Endodermal cell (in vitro differentiated cells): ENCODE results near the gene LRBA. TPM values are rescaled to one million over a fixed set of nuclear protein-coding genes. Genes with fewer than 3 reads are reported as not detected.
"Not testable (repeated sequence)": the region's sequence is repeated elsewhere in the genome, so short reads cannot be mapped to it uniquely, and the experiment has no call there.

Experiments used
- DNase-seq: peaks from one replicate; pipeline ENCODE4 v3.0.0-alpha.2; 2017
- H3K27ac ChIP-seq: 2 replicates; pipeline ENCODE4 v1.5.1; 2013; ENCODE audit warnings: mild to moderate bottlenecking, low read depth, low read length, moderate library complexity
- H3K27me3 ChIP-seq: 2 replicates; pipeline ENCODE4 v1.6.1; 2013; ENCODE audit warnings: mild to moderate bottlenecking, low read length, moderate library complexity; ENCODE audit not compliant: insufficient read depth, control insufficient read depth, poor library complexity, severe bottlenecking
- H3K36me3 ChIP-seq: 2 replicates; pipeline ENCODE4 v1.7.0; 2013; ENCODE audit warnings: mild to moderate bottlenecking, low read length, moderate library complexity; ENCODE audit not compliant: control insufficient read depth, insufficient read depth
- H3K4me1 ChIP-seq: one replicate; pipeline ENCODE4 v1.7.0; 2013; ENCODE audit warnings: low read length; ENCODE audit not compliant: control insufficient read depth, insufficient read depth
- H3K4me3 ChIP-seq: 2 replicates; pipeline ENCODE4 v1.5.1; 2013; ENCODE audit warnings: mild to moderate bottlenecking, low read length, moderate library complexity
- H3K9ac ChIP-seq: 2 replicates; pipeline ENCODE4 v1.6.1; 2013; ENCODE audit warnings: mild to moderate bottlenecking, low read length, moderate library complexity; ENCODE audit not compliant: poor library complexity, severe bottlenecking; ENCODE audit errors: extremely low read depth
- H3K9me3 ChIP-seq: 2 replicates; pipeline ENCODE4 v1.6.1; 2013; ENCODE audit warnings: mild to moderate bottlenecking, low read length, moderate library complexity; ENCODE audit not compliant: control insufficient read depth
- H3K27ac Mint-ChIP-seq: 2 replicates; pipeline ENCODE4 v1.8.0; 2020; ENCODE audit warnings: mixed read lengths
- H3K27me3 Mint-ChIP-seq: 2 replicates; pipeline ENCODE4 v1.8.0; 2021; ENCODE audit warnings: mild to moderate bottlenecking, mixed read lengths; ENCODE audit not compliant: insufficient read depth
- H3K36me3 Mint-ChIP-seq: 2 replicates; pipeline ENCODE4 v1.8.0; 2020; ENCODE audit warnings: low read depth, mixed read lengths
- H3K4me1 Mint-ChIP-seq: 2 replicates; pipeline ENCODE4 v1.8.0; 2020; ENCODE audit warnings: mixed read lengths
- H3K4me3 Mint-ChIP-seq: 2 replicates; pipeline ENCODE4 v1.8.0; 2020; ENCODE audit warnings: mild to moderate bottlenecking, moderate library complexity, mixed read lengths
- H3K9me3 Mint-ChIP-seq: 2 replicates; pipeline ENCODE4 v1.8.0; 2020; ENCODE audit warnings: mild to moderate bottlenecking, mixed read lengths
- WGBS, 2 experiments: methylation state at CpG; one replicate each; pipeline versions ENCODE4 v1.1.5 to v1.1.7; 2013; ENCODE audit warnings: missing lambda C conversion rate in 2 of 2, mixed read lengths in 1 of 2; ENCODE audit not compliant: insufficient coverage in 1 of 2, insufficient read length in 1 of 2; 5-methylcytosine and 5-hydroxymethylcytosine counted together
- total RNA-seq, 2 donors: library from RNA; stranded (reverse); fragmentation: NEBNext Ultra II Directional in 1 of 2; extraction: Animal tissue kit (Norgen Biotek cat#: 25700) in 1 of 2; gene quantifications; 2 replicates in 1 of 2; 3 replicates in 1 of 2; pipeline ENCODE4 v1.2.1, GENCODE V29; 2021
- TF ChIP-seq, protein P1 (sequence below): fragments of 200-600 bp; sonication (generic); conservative IDR thresholded peaks from 2 replicates; pipeline ENCODE4 v1.5.0; 2021; ENCODE audit warnings: antibody characterized with exemption, mild to moderate bottlenecking

LRBA gene
- total RNA-seq, 2 donors from 2014 or later, result 77.3 to 95.9 TPM

DNA sequence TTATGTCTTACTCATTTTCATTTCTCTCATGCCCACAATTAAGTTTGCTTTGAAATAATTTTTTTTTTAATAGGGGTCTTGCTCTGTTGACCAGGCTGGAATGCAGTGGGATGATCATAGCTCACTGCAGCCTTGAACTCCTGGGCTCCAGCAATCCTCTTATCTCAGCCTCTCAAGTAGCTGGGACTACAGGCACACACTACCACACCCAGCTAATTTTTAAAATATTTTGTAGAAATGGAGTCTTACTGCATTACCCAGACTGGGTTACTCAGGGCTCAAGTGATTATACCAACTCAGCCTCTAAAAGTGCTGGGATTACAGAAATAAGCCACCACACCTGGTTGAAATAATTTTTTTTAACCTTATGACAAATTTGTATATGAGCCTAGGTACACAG lies 452.3 kb downstream of the LRBA start:
- peaks cover 12% of the 10 kb centered on the region for H3K9me3 Mint-ChIP-seq

DNA sequence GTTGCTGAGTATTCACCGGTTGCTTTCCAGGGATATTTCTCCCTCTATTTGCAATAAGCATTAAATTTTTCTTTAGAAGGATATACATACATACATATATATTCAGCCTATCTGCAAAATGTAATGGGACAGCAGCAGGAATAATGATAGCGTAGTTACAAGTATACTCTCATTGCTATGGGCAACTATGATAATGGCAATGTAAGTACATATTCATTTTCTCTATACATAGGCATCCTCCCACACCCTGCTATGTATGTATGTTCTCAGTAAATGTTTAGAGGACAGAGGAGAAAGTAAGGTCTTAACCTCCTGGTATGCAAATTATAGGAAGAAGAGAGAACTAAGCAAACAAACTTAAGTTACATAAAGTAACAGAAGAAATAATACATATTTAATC lies 452.8 kb downstream of the LRBA start:
- Histone ChIP-seq H3K27me3 (no peaks in the 10 kb centered on the region), H3K4me1 (no peaks in the 10 kb centered on the region), H3K9me3 (peaks cover 6% of the 10 kb centered on the region), H3K36me3 (peaks cover 11% of the 10 kb centered on the region), H3K9ac (no peak overlapping the region), H3K4me3 (no peak overlapping the region), H3K27ac (no peak overlapping the region)
- no peak overlapping the region for H3K27ac Mint-ChIP-seq
- no peak overlapping the region for H3K4me3 Mint-ChIP-seq
- H3K36me3 Mint-ChIP-seq, result peaks cover 11% of the 10 kb centered on the region
- H3K9me3 Mint-ChIP-seq, result peaks cover 12% of the 10 kb centered on the region
- no peaks in the 10 kb centered on the region for H3K4me1 Mint-ChIP-seq
- WGBS, 2 experiments, result 94% methylated on average over 1 of the region's 2 CpGs; no CpG with 5 or more reads in 1 of the 2 experiments
- no peak for DNase-seq
- TF ChIP-seq, protein P1, sequence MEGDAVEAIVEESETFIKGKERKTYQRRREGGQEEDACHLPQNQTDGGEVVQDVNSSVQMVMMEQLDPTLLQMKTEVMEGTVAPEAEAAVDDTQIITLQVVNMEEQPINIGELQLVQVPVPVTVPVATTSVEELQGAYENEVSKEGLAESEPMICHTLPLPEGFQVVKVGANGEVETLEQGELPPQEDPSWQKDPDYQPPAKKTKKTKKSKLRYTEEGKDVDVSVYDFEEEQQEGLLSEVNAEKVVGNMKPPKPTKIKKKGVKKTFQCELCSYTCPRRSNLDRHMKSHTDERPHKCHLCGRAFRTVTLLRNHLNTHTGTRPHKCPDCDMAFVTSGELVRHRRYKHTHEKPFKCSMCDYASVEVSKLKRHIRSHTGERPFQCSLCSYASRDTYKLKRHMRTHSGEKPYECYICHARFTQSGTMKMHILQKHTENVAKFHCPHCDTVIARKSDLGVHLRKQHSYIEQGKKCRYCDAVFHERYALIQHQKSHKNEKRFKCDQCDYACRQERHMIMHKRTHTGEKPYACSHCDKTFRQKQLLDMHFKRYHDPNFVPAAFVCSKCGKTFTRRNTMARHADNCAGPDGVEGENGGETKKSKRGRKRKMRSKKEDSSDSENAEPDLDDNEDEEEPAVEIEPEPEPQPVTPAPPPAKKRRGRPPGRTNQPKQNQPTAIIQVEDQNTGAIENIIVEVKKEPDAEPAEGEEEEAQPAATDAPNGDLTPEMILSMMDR, result no peak
- no peaks in the 10 kb centered on the region for H3K27me3 Mint-ChIP-seq

More for the DNA sequence above, 452.3 kb downstream of the LRBA start:
- Histone ChIP-seq H3K36me3 (peaks cover 15% of the 10 kb centered on the region), H3K4me3 (no peak overlapping the region), H3K9me3 (peaks cover 6% of the 10 kb centered on the region), H3K27ac (no peak overlapping the region), H3K27me3 (no peaks in the 10 kb centered on the region), H3K9ac (no peak overlapping the region), H3K4me1 (no peaks in the 10 kb centered on the region)
- no peaks in the 10 kb centered on the region for H3K4me1 Mint-ChIP-seq
- no peak overlapping the region for H3K4me3 Mint-ChIP-seq
- TF ChIP-seq, protein P1, result no peak
- H3K27me3 Mint-ChIP-seq, result no peaks in the 10 kb centered on the region
- no peak for DNase-seq
- H3K36me3 Mint-ChIP-seq, result peaks cover 11% of the 10 kb centered on the region
- H3K27ac Mint-ChIP-seq, result no peak overlapping the region

DNA sequence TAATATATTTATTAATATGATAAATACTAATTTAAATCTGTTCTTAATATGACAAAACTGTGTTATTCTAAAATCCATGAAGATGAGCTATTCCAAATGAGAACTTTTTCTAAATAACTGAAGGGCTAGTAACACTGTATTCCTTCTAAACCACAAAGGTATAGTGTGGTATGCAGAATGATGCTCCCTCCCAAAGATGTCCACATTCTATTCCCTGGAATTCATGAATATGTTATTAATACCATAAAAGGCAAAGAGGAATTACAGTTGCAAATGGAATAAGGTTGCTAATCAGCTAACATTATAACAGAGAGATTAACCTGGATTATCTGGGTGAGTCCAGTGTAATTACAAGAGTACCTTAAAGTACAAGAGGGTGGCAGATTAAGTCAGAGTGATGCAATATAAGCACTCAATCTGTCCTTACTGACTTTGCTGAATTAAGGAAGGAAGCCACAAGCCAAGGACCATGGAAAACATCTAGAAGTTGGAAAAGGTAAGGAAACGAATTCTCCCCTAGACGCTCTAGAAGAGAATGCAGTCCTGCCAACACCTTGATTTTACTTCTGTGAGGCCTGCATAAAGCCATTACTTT lies 453.8 kb downstream of the LRBA start:
- no peak overlapping the region for H3K27ac Mint-ChIP-seq
- Histone ChIP-seq H3K27ac (no peak overlapping the region), H3K4me3 (no peak overlapping the region), H3K36me3 (peaks cover 4% of the 10 kb centered on the region), H3K9me3 (peaks cover 6% of the 10 kb centered on the region), H3K9ac (no peak overlapping the region), H3K4me1 (no peaks in the 10 kb centered on the region), H3K27me3 (no peaks in the 10 kb centered on the region)
- H3K27me3 Mint-ChIP-seq, result no peaks in the 10 kb centered on the region
- 83 to 90% methylated on average over 2 of the region's 2 CpGs for WGBS, 2 experiments
- peaks cover 12% of the 10 kb centered on the region for H3K9me3 Mint-ChIP-seq
- peaks cover 11% of the 10 kb centered on the region for H3K36me3 Mint-ChIP-seq
- no peaks in the 10 kb centered on the region for H3K4me1 Mint-ChIP-seq
- TF ChIP-seq, protein P1, result no peak
- no peak overlapping the region for H3K4me3 Mint-ChIP-seq
- DNase-seq, result no peak

DNA sequence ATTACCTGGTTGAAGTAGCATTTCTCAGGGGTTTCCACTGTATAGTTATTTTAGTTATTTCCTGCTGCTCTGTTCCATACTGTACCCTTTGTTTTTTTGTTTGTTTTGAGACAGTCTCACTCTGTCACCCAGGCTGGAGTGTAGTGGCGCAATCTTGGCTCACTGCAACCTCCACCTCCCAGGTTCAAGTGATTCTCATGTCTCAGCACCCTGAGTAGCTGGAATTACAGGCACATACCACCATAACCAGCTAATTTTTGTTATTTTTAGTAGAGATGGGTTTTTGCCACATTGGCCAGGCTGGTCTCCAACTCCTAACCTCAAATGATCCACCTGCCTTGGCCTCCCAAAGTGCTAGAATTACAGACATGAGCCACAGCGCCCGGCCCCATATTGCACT lies 457.3 kb downstream of the LRBA start:
- not testable (repeated sequence) for DNase-seq, H3K4me3 ChIP-seq, H3K27me3 ChIP-seq, H3K27me3 Mint-ChIP-seq, H3K4me1 ChIP-seq, H3K36me3 ChIP-seq, H3K9me3 Mint-ChIP-seq, H3K9ac ChIP-seq, H3K36me3 Mint-ChIP-seq, H3K27ac Mint-ChIP-seq, H3K4me1 Mint-ChIP-seq, H3K27ac ChIP-seq, H3K4me3 Mint-ChIP-seq
- H3K9me3 ChIP-seq, result peaks cover 11% of the 10 kb centered on the region
- 91% methylated on average over 3 of the region's 3 CpGs; no CpG with 5 or more reads in 1 of the 2 experiments for WGBS, 2 experiments
